Heart left ventricle (tissue), 13 donors: Measurements from ENCODE around the gene LRP2.

Experiments
- CTCF ChIP-seq, 12 donors: fragments of 200-600 bp; sonication (generic) in 4 of 12; IDR thresholded peaks; one replicate each; pipeline versions ENCODE4 v1.5.0 to v1.8.0; 2018 to 2022; ENCODE audit warnings: antibody characterized with exemption in 12 of 12, mild to moderate bottlenecking in 5 of 12
- POLR2A ChIP-seq, 2 donors: fragments of 450-650 bp; IDR thresholded peaks; one replicate each; pipeline ENCODE4 v1.6.1; 2017; ENCODE audit warnings: antibody characterized with exemption in 2 of 2, mild to moderate bottlenecking in 2 of 2, moderate library complexity in 2 of 2
- donor health status: ischemic (EF 13 %, LVEDD 7.1; RV severe dilation, severe dysfunction).
- donor health status: DM: no; HTN: yes; CAD: no.
- donor health status: DM: no; HTN: no; CAD: no.
- donor health status: ischemic (EF 25% LVEDD 6.9; RV normal size, moderate dysfunction).
- donor health status: ischemic (EF 25% LVEDD 5.7; RV mildly dilated, moderate dysfunction).
- donor health status: ischemic (EF 35%, LVEDD 5.7; RV mildly dilated, moderate dysfunction).
- donor health status: nonischemic (EF 11% LVEDD 7.7; RV severe dilation, severe dysfunction).
- donor health status: DM: yes; HTN: yes; CAD: no.
- donor health status: PGD.
- donor health status: ischemic (EF 29% LVEDD 5.4; RV normal size, mild dysfunction).
- donor health status: nonischemic (EF 23%, LVEDD 6.1; RV moderate dilation, normal function).

DNA sequence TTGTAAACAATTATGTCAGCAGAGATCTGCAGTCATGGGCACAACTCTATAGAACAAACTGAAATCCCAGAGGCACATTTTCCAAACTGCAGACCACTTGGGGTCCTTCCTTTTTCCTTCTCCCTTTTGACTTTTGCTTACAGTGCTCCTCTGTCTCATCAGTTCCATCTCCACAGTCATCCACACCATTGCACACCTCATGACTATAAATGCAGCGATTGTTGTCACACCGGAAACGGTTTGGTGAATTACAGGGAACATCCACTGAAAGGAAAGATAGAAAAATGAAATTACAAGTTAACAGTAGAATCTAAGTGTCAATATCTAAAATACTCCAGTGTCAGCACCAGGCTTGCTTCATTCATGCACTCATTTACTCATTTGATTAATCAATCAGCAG is 196.5 kb downstream of the LRP2 start:
- no peak for TF ChIP-seq POLR2A (IDR thresholded peaks at IDR 0.05)
- no peak for TF ChIP-seq CTCF (IDR thresholded peaks at IDR 0.05)
